Measurements from ENCODE around the gene CASP14. TPM values are rescaled to one million over a fixed set of nuclear protein-coding genes. Genes with fewer than 3 reads are reported as not detected.
"Not testable (repeated sequence)": the region's sequence is repeated elsewhere in the genome, so short reads cannot be mapped to it uniquely, and the experiment has no call there.

The CASP14 gene, protein sequence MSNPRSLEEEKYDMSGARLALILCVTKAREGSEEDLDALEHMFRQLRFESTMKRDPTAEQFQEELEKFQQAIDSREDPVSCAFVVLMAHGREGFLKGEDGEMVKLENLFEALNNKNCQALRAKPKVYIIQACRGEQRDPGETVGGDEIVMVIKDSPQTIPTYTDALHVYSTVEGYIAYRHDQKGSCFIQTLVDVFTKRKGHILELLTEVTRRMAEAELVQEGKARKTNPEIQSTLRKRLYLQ
- polyA plus RNA-seq (ENCODE audit: insufficient read length in 4 of 4) = under 1 TPM in 2 of 4 donors, not detected in 2; 0.03 to 0.06 TPM

DNA sequence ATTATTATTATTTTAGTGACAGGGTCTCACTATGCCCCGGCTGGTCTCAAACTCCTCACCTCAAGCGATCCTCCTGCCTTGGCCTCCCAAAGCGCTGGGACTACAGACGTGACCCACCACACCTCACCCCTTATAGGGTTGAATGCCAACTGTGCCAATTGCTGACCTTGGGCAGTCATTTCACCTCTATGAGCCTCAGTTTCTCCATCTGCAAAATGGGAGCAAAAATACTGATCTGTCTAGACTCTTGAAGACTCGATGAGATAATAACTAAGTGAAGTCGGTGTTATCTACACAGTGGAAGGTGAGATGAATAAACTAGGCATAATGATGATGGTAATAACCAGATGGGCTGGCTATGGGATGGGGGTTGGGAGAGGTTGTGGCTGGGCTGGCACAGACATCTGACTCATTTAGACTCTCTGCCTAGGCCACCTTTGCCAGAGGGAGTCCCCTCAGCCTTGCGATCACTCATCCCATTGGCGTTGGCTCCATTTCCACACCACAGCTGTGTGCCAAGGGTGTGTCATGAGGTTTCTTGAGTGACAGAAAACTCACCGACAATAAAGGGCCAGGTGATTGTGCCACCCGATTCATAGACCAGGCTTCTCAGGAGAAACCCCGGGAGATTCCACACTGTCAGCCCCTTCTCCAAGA is at the start of gene CASP14:
CASP14 (plus strand) TSS at position 596 of the 657 bp plus-strand sequence. CDS start 2,772 bp downstream, outside the sequence.
- DNase-seq (ENCODE audit: low read depth in 4 of 4, low spot score in 3 of 4) = no peak

GRCh38 chr19:15008308-15008707 is 41.0 kb upstream of the CASP14 start:
- no peak for DNase-seq (ENCODE audit: low read depth in 4 of 4, low spot score in 3 of 4)

DNA sequence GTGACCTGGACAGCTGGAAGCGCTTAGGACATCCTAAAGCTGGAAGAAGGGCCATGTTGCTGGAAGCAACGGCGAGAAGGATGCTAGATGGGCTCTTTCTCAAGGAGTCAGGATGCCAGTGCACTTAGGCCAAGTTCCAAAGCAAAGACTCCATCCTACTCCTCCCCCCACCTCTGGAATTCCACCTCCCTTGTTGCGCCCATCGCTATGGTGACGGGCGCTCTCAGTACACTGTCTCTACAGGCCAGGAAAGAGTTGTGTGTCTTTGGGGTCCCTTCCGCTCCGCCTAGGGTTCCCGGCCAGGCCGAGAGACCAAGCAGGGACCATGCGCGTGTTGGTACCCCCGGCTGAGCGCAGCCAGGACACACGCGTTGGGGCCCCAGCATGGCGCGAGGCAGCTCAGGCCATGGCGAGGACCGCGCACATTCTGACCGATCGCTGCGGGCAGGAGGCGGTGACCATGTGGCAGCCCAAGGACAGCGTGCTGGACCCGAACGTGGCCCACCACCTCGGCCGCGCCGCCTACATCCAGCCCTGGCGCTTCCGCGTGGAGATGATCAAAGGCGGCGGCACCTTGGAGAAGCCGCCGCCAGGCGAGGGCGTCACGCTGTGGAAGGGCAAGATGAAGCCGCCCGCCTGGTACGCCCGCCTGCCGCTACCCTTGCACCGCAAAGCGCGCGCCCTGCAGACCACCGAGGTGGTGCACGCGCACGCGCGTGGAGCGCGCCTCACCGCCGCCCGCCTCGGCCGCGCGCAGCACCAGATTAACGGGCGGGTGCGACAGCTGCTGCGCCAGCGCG is 38.6 kb upstream of the CASP14 start:
- no peak for DNase-seq (ENCODE audit: low read depth in 4 of 4, low spot score in 3 of 4)

GRCh38 chr19:15014579-15014978 is 34.7 kb upstream of the CASP14 start:
- no peak for DNase-seq (ENCODE audit: low read depth in 4 of 4, low spot score in 3 of 4)

GRCh38 chr19:15015946-15016542 is 33.2 kb upstream of the CASP14 start:
- peak; percentile 4 to 32 (median 12) for DNase-seq (ENCODE audit: low read depth in 4 of 4, low spot score in 3 of 4)

- DNase-seq (ENCODE audit: low read depth in 4 of 4, low spot score in 3 of 4) = not testable (repeated sequence)
Observed at GRCh38 chr19:15018836-15019235, 30.4 kb upstream of the CASP14 start.

GRCh38 chr19:15021286-15022007 is 27.8 kb upstream of the CASP14 start:
- no peak for DNase-seq (ENCODE audit: low read depth in 4 of 4, low spot score in 3 of 4)

DNA sequence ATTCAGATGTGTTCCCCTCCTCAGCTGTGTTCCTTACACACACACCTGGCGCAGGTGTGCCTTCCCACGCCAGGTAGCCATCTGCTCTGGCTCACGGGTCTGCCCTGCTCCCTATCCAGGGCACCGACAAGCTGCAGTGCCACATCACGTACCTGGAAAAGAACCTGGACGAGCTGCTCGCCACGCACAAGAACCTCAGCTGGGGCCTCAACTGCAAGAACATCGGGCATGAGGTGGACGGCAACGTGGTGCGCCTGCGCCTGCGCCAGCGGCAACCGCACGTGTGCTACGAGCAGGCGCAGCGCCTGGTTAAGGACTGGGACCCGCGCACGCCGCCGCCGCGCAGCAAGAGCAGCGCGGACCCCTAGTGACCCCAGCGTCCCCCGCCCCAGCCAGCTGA is 26.5 kb upstream of the CASP14 start:
- no peak for DNase-seq (ENCODE audit: low read depth in 4 of 4, low spot score in 3 of 4)

GRCh38 chr19:15025217-15025616 is 24.1 kb upstream of the CASP14 start:
- no peak for DNase-seq (ENCODE audit: low read depth in 4 of 4, low spot score in 3 of 4)

DNA sequence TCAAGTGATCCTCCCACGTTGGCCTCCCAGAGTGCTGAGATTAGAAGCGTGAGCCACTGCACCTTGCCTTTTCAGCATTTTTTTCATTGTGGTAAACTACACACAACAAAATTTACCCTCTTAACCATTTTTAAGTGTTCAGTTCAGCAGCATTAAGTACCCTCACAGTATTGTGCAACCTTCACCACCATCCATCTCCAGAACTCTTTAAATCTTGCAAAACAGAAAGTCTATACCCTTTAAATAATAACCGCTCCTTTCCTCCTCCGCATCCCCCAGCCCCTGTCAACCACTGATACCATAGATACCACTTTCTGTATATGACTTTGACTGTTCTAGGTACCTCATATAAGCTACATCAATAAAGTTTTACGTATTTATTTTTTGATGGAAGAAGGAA is 20.8 kb upstream of the CASP14 start:
- DNase-seq (ENCODE audit: low read depth in 4 of 4, low spot score in 3 of 4) = no peak

DNA sequence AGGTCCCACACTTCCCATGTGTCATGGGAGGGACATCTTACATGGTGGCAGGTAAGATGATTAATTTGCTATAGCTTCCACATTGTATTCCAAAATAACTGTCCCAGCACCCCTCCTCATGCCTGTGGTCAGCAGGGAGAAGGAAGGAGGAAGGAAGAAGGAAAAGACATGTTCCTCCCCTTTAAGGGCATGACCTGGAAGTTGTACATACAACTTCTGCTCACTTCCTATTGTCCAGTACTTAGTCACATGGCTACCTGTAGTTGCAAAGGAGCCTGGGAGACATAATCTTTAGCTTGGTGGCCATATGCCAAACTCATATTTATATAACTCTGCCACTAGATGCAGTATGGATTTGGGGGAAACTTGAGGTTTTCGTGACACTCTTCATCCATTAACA is 17.6 kb upstream of the CASP14 start:
- DNase-seq (ENCODE audit: low read depth in 4 of 4, low spot score in 3 of 4) = no peak

GRCh38 chr19:15035795-15036311 is 13.4 kb upstream of the CASP14 start:
- DNase-seq (ENCODE audit: low read depth in 4 of 4, low spot score in 3 of 4) = no peak

DNA sequence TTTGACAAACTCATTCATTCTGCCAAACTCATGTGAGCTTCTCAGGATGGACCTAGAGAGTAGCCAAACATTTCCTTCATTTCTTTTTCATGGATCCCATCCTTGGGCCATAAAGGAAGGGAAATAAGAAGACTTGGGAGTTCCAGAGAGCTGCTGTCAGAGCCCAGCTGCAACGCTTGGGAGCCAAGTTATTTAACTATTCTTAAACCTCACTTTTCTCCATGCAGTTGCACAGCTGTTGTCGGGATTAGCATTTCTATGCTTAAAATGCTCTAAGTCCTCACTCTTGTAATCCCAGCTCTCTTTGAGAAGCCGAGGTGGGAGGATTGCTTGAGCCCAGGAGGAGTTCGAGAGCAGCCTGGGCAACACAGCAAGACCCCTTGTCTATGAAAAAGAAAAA is 11.7 kb upstream of the CASP14 start:
- no peak for DNase-seq (ENCODE audit: low read depth in 4 of 4, low spot score in 3 of 4)

DNA sequence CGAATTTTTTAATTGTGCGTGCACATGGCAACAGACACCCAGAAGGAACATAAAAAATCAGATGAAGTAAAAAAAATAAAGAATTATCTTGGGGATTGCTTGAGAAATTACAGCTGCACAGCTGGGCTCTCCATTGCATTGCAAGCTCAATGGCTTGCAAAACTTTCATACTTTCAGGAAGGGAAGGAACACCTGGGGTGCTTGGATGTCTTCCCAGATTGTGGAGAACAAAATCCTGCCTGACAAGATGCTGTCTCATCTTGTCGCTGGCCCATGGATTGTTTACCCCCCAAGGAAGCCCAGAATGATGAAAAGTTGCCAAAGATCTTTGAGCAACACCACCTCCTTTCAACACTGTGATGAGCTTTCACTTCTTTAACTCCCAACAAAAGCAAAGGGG is 11.0 kb upstream of the CASP14 start:
- no peak for DNase-seq (ENCODE audit: low read depth in 4 of 4, low spot score in 3 of 4)

DNA sequence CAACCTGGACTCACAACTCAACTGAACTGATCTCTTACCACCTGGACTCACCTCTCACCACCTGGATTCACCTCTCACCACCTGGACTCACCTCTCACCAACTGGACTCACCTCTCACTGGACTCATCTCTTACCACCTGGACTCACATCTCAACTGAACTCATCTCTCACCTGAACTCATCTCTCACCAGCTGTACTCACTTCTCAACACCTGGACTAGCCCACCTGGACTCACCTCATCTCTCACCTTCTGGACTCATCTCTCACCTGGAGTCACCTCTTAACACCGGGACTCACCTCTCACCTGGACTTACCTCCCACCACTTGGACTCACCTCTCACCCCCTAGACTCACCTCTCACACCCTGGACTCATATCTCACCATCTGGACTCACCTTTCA is 7.3 kb upstream of the CASP14 start:
- DNase-seq (ENCODE audit: low read depth in 4 of 4, low spot score in 3 of 4) = no peak

- DNase-seq (ENCODE audit: low read depth in 4 of 4, low spot score in 3 of 4) = no peak
Observed at GRCh38 chr19:15042826-15043225, 6.5 kb upstream of the CASP14 start.

- no peak for DNase-seq (ENCODE audit: low read depth in 4 of 4, low spot score in 3 of 4)
Observed at GRCh38 chr19:15045506-15045905, 3.8 kb upstream of the CASP14 start.

GRCh38 chr19:15047680-15048079 is 1.6 kb upstream of the CASP14 start:
- no peak for DNase-seq (ENCODE audit: low read depth in 4 of 4, low spot score in 3 of 4)

- no peak for DNase-seq (ENCODE audit: low read depth in 4 of 4, low spot score in 3 of 4)
Observed at GRCh38 chr19:15048128-15048527, 1.2 kb upstream of the CASP14 start.

DNA sequence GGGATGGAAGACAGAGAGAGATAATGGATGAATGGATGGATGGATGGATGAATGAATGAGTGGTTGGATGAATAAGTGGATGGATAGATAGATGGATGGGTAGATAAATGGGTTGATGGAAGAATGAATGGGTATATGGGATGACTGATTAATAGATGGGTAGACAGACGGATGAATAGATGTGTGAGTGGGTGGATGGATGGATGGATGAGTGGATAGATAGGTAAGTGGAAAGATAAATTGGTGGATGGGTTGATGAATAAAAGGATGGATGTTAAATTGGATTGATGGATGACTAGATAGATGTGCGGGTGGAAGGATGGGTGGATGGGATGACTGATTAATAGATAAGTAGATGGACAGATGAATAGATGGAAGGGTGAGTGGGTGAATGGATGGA is 1.4 kb downstream of the CASP14 start:
- no peak for DNase-seq (ENCODE audit: low read depth in 4 of 4, low spot score in 3 of 4)

Data from right renal pelvis (tissue), 4 donors.